GM21447 (cell line): Measurements from ENCODE around the gene ICAM2.
A peak's percentile ranks its signal among the peaks of the same experiment; 100 is the strongest.

Experiments used
- ATAC-seq: cut with Tn5 transposase; IDR thresholded peaks from one replicate; pipeline ENCODE4 v1.9.1; 2021; ENCODE audit not compliant: unreplicated experiment

Gene ICAM2

GRCh38 chr17:64045176-64045575, 24.7 kb upstream of the ICAM2 start:
- no peak for ATAC-seq

- no peak for ATAC-seq
Measured at GRCh38 chr17:64042700-64043485, 22.5 kb upstream of the ICAM2 start.

- ATAC-seq, result no peak
Measured at GRCh38 chr17:64041912-64042311, 21.5 kb upstream of the ICAM2 start.

GRCh38 chr17:64040206-64040605, 19.8 kb upstream of the ICAM2 start:
- no peak for ATAC-seq

- ATAC-seq, result no peak
Measured at GRCh38 chr17:64039106-64039400, 18.6 kb upstream of the ICAM2 start.

- ATAC-seq, result no peak
Measured at GRCh38 chr17:64038331-64039105, 18.1 kb upstream of the ICAM2 start.

GRCh38 chr17:64037802-64038201, 17.4 kb upstream of the ICAM2 start:
- no peak for ATAC-seq

GRCh38 chr17:64037180-64037579, 16.7 kb upstream of the ICAM2 start:
- ATAC-seq, result no peak

GRCh38 chr17:64036198-64036922, 15.9 kb upstream of the ICAM2 start:
- ATAC-seq, result no peak

GRCh38 chr17:64032081-64032480, 11.6 kb upstream of the ICAM2 start:
- ATAC-seq, result no peak

- no peak for ATAC-seq
Measured at GRCh38 chr17:64028874-64029464, 8.5 kb upstream of the ICAM2 start.

GRCh38 chr17:64025732-64026294, 5.4 kb upstream of the ICAM2 start:
- ATAC-seq, result peak; percentile 48

GRCh38 chr17:64024781-64025731, 4.6 kb upstream of the ICAM2 start:
- ATAC-seq, result no peak

- no peak for ATAC-seq
Measured at GRCh38 chr17:64024215-64024654, 3.8 kb upstream of the ICAM2 start.

GRCh38 chr17:64022611-64023063, 2.2 kb upstream of the ICAM2 start:
- ATAC-seq, result no peak

- ATAC-seq, result peak; percentile 10
Measured at GRCh38 chr17:64019551-64019961, 877 bp downstream of the ICAM2 start.

- ATAC-seq, result no peak
Measured at GRCh38 chr17:64017381-64017980, 3.0 kb downstream of the ICAM2 start.

- no peak for ATAC-seq
Measured at GRCh38 chr17:64016974-64017373, 3.5 kb downstream of the ICAM2 start.

- no peak for ATAC-seq
Measured at GRCh38 chr17:64016231-64016784, 4.1 kb downstream of the ICAM2 start.
